HS-5 (cell line): ENCODE measurements around the gene ADISSP.

Source experiments
- DNase-seq: peaks from one replicate; pipeline ENCODE4 v3.0.0-alpha.2; 2012; ENCODE audit warnings: low read depth

Gene ADISSP

DNA sequence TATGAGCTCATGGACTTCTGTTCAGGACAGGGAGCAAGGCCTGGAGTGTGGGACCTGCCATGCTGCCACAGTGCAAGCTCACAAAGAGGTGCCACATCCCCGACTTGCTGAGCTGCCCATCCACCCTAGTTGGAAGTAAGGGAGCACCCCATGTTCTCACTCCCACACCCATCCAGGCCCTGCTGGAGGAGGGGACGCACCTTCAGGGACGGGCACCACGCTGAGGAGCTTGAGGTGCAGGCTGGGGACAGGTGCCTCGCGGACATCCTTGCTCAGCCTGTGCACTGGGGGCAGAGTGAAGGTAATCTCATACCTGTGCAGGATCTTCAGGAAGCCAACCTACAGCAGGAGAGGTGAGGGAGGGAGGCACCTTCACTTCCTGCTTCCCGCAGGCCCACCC, 12.3 kb downstream of the ADISSP start:
- DNase-seq = no peak

DNA sequence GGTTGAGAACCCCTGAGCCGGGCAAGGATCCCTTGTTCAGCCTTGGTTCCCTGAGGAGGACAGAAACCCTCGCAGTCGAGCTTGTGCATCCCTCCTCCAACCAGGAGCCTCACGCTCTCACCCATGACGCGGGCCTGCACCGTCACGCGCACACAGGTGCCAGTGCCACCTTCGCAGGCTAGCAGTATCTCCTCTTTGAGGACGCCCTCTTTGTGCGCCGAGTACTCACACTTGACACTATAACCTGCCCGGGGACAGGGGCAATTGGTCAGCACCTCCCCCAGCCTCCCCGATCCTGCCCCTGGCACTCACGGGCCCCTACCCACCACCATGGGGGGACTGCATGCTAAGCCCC, 13.3 kb downstream of the ADISSP start:
- DNase-seq = no peak

- no peak for DNase-seq
Observed at GRCh38 chr20:3753501-3754275, 13.9 kb downstream of the ADISSP start.

- no peak for DNase-seq
Observed at GRCh38 chr20:3753098-3753497, 14.5 kb downstream of the ADISSP start.

- DNase-seq = no peak
Observed at GRCh38 chr20:3752386-3752759, 15.2 kb downstream of the ADISSP start.

- DNase-seq = no peak
Observed at GRCh38 chr20:3751675-3752385, 15.7 kb downstream of the ADISSP start.

DNA sequence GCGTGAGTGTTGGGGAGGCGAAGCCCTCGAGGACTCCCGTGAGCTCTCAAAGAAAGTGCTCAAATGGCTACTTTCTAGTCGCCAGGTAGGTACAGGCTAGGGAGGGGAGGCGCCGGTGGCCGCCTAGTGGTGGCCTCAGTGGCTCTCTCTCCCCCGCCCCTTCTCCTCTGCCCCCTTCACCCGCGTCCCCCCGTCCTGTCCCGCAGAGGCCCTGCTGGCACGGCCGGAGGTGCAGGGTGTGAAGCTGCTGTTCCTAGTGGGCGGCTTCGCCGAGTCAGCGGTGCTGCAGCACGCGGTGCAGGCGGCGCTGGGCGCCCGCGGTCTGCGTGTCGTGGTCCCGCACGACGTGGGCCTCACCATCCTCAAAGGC, 16.3 kb downstream of the ADISSP start:
- no peak for DNase-seq

DNA sequence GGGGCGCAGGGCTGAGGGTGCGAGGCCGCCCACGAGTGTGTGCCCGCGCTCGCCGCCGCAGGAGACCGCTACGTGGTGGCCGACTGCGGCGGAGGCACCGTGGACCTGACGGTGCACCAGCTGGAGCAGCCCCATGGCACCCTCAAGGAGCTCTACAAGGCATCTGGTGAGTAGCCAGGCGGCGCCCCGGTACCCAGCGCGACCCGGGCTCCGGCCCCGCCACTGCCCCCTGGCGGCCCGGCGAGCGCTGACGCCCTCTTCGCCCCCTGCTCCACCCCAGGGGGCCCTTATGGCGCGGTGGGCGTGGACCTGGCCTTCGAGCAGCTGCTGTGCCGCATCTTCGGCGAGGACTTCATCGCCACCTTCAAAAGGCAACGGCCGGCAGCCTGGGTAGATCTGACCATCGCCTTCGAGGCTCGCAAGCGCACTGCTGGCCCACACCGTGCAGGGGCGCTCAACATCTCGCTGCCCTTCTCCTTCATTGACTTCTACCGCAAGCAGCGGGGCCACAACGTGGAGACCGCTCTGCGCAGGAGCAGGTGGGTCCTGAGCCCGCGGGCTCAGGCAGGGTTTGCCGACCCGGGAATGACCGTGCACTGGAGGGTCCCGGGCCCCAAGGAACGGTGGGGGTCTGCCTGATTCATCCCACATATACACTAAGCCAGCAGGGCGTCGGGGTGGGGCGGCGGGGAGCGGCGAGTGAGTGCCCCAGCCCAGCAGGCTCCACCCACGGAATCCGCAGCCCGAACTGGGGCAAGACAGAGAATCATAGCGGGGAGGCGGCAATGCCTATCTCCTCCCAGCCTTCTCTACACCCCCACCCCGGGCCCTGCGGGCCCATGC, 17.6 kb downstream of the ADISSP start:
- DNase-seq = no peak

- no peak for DNase-seq
Observed at GRCh38 chr20:3749087-3749688, 18.4 kb downstream of the ADISSP start.

GRCh38 chr20:3748073-3748472, 19.5 kb downstream of the ADISSP start:
- DNase-seq = no peak

DNA sequence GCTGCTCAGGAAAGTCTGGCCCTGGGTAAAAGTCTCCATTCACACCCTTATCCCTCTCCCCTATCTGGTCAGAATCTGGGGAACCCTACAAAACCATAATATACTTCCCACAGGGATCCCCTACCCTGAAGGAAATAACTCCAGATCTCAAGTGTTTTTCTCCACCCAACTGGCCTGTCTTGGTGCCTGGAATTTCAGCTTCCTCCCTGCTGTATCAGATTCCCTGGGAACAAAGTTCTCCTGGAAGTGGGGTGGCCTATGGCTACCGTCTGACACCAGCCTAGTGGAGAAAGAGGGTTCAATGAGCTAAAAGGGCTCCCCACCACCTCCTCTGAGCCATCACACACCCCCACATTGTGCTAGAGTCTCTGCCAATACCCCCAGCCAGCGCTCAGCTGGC, 20.1 kb downstream of the ADISSP start:
- no peak for DNase-seq

DNA sequence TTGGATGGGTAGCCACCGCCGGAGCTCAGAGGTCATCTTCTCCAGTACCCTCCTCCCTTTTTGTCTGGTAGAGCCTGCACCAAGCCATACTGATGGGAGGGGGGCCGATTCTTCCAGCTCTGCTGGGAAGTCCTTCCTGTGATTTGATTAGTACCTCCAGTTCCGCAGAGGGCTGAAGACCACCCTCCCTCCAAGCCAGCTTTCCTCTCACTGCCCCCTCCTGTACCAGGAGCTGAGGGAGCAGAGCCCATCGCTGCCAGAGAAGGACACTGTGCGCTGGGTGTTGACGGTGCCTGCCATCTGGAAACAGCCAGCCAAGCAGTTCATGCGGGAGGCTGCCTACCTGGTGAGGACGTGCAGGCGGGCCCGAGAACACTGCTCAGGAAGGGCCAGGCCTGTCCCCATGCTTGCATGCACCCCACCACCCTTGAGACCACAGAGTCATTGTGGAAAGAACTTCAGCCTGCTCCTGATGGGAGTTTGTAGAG, 21.8 kb downstream of the ADISSP start:
- DNase-seq = no peak

GRCh38 chr20:3744806-3745685, 22.5 kb downstream of the ADISSP start:
- DNase-seq = no peak

DNA sequence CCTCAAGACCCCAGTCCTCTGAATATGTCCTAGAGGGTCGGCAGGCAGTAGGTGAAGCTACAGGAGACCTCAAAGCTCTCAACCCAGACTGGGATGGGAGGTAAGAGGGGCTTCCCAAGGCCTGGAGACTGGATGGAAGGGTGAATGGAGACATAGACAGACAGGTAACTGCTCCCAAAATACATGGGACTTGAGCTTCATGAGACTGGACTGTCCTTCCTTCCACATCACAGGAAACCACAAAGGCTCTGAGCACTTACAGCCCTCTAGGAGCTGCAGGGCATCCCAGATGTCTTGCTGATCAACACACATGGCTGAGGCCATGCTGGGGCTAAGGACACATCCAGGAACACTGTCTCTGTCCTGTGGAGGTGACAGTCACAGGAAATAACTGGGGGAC, 23.5 kb downstream of the ADISSP start:
- DNase-seq = no peak

DNA sequence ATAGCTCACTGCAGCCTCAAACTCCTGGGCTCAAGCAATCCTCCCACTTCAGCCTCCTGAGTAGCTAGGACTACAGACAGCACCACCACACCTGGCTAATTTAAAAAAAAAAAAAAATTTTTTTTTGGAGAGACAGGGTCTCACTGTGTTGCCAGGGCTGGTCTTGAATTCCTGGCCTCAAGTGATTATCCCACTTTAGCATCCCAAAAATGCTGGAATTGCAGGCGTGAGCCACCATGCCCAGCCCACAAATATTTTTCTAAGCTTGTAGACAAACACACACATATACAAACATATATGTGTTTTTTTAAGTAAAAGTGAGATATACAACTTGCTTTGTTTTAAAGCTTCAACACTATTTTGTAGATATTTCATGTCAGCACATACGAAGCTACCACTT, 24.3 kb downstream of the ADISSP start:
- no peak for DNase-seq

DNA sequence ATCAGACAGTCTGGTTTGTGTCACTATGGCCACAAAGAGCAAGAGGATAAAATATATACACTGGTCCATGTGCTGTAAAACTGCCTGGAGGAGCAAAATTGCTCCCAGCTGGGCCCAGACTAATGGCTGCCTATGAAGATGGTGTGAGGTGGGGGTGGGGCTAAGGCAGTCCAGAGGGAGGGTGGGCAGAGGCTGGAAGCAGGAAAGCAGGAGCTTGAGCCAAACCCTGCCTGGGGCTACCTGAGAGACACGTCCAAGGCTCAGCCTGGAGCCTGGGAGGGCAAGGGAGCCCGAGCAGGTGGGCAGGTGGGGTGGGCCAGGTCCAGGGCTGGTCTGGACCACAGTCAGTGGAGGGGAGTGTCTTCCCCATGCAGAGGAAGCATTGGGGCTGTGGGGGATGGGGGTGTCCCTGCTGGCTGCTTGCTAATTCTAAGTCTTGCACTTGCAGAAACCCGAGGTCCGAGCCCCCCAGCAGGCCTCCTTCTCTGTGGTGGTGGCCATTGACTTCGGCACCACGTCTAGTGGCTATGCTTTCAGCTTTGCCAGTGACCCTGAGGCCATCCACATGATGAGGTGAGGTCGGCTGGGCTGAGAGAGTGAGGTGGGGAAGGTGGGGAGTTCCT, 25.6 kb downstream of the ADISSP start:
- DNase-seq = no peak

GRCh38 chr20:3740615-3741301, 26.8 kb downstream of the ADISSP start:
- DNase-seq = no peak

DNA sequence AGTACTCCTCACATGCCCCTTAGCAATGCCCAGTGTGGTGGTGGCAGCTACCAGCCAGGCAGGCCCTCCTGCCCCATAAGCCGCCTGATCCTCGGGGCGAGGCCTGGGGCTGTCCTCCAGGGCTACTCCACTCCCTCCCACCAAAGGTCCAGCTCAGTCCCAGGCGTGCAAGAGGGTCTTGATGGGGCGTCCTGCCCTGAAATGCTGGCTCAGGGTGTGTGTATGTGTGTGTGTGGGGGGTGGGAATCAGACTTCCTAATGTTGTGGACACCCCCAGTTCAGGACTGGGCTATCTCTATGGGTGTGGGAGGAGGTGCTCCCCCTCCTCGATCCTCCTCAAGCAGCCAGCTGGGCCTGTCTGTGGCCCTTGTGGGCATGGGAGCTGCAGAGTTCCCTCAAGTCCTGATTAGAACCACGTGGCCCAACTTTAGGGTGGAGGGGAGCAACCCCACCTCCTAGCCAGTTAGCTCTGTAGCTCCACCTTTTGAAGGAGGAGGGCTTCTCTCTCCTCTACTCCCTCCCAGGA, 27.6 kb downstream of the ADISSP start:
- DNase-seq = no peak

- no peak for DNase-seq
Observed at GRCh38 chr20:3739054-3739925, 28.3 kb downstream of the ADISSP start.
